ENCODE measurements around the gene GGA2. TPM values are rescaled to one million over a fixed set of nuclear protein-coding genes. Genes with fewer than 3 reads are reported as not detected.

GGA2 gene
- total RNA-seq, 1 experiment from 2014 or later, result 142 TPM

DNA sequence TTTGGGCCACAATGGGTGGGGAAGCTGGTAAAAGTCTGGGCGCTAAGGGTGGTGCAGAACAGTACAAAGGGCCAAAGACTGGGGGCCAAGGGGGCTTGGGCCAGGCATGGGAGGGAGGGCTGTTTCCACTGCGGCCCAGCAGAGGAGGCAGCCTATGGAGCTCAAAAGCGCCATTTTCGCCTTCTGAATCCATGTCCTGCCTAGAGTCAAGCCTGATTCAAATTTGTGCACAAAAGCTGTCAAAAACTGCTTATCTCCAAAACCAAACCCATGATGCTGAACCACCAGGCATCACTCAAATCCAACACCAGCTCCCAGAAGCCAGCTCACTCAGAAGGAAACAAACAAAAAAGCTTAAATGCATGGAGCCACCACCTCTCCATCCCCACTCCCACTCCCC lies 73.3 kb downstream of the GGA2 start:
- Histone ChIP-seq H3K4me3 (ENCODE audit: low read depth, low read length, poor library complexity, severe bottlenecking) (no peak overlapping the region), H3K27me3 (replicated peaks; ENCODE audit: insufficient read depth, low read depth, low read length, poor library complexity) (no peaks in the 10 kb centered on the region), H3K9me3 (ENCODE audit: low read depth, low read length, poor library complexity, severe bottlenecking) (no peaks in the 10 kb centered on the region), H3K36me3 (ENCODE audit: insufficient read depth, low read length, poor library complexity, severe bottlenecking) (peaks cover 40% of the 10 kb centered on the region), H3K4me1 (ENCODE audit: insufficient read depth, low read length, poor library complexity, severe bottlenecking) (peaks cover 30% of the 10 kb centered on the region), H3K27ac (ENCODE audit: low read depth, low read length, poor library complexity, severe bottlenecking) (peak overlapping the region; percentile 72)
- ChIA-PET POLR2A (ENCODE audit: low non-redundant PET) (no interaction called here), CTCF (interaction anchor here (1.0 kb wide), 1 partner anchor 538 kb away, joined by 5 read pairs; no protein-coding TSS in a partner anchor)
- TF ChIP-seq, protein P1, sequence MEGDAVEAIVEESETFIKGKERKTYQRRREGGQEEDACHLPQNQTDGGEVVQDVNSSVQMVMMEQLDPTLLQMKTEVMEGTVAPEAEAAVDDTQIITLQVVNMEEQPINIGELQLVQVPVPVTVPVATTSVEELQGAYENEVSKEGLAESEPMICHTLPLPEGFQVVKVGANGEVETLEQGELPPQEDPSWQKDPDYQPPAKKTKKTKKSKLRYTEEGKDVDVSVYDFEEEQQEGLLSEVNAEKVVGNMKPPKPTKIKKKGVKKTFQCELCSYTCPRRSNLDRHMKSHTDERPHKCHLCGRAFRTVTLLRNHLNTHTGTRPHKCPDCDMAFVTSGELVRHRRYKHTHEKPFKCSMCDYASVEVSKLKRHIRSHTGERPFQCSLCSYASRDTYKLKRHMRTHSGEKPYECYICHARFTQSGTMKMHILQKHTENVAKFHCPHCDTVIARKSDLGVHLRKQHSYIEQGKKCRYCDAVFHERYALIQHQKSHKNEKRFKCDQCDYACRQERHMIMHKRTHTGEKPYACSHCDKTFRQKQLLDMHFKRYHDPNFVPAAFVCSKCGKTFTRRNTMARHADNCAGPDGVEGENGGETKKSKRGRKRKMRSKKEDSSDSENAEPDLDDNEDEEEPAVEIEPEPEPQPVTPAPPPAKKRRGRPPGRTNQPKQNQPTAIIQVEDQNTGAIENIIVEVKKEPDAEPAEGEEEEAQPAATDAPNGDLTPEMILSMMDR (conservative IDR thresholded peaks at IDR 0.05; ENCODE audit: low read depth, low read length), result no peak
- TF ChIP-seq EZH2 (IDR thresholded peaks at IDR 0.05; ENCODE audit: borderline replicate concordance, low read depth, low read length, poor library complexity, severe bottlenecking), result no peak
- intact Hi-C loops (cut with micrococcal nuclease; ENCODE audit: unreplicated experiment), result loop anchor here (5.0 to 10.0 kb wide), 3 partner anchors 372 to 540 kb away; no protein-coding TSS in a partner anchor
- DNase-seq (ENCODE audit: low spot score), result no peak
- no TSS peak for BruUV-seq (replicated peaks)

DNA sequence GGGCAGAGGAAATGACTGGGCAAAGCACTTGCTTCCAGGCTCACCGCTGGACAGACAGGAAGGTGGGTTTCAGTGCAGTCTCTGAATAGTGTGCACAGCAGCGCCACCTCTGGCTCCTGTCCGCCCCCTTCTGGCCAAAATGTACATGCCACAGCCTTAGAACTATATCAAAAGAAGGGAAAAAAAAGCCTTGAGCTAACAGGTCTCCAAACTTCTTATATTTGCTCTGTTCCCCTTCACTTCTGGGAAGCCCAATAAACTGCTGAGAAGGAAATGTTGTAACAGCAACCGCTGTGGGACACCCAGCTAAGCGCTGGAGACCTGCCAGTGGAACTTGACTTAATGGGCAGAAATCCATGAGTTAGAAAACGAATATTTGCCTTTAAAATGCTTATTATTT lies 74.8 kb downstream of the GGA2 start:
- no peak overlapping the region for H3K4me3 ChIP-seq (ENCODE audit: low read depth, low read length, poor library complexity, severe bottlenecking)
- no peaks in the 10 kb centered on the region for H3K27me3 ChIP-seq (replicated peaks; ENCODE audit: insufficient read depth, low read depth, low read length, poor library complexity)
- H3K9me3 ChIP-seq (ENCODE audit: low read depth, low read length, poor library complexity, severe bottlenecking), result no peaks in the 10 kb centered on the region
- peak overlapping the region; percentile 72 for H3K27ac ChIP-seq (ENCODE audit: low read depth, low read length, poor library complexity, severe bottlenecking)
- TF ChIP-seq, protein P1 (conservative IDR thresholded peaks at IDR 0.05; ENCODE audit: low read depth, low read length), result peak; percentile 97
- no peak for TF ChIP-seq EZH2 (IDR thresholded peaks at IDR 0.05; ENCODE audit: borderline replicate concordance, low read depth, low read length, poor library complexity, severe bottlenecking)
- H3K36me3 ChIP-seq (ENCODE audit: insufficient read depth, low read length, poor library complexity, severe bottlenecking), result peaks cover 47% of the 10 kb centered on the region
- peak; percentile 92 for DNase-seq (ENCODE audit: low spot score)
- intact Hi-C loops (cut with micrococcal nuclease; ENCODE audit: unreplicated experiment), result loop anchor here (5.0 to 10.0 kb wide), 3 partner anchors 371 to 538 kb away; no protein-coding TSS in a partner anchor
- peaks cover 30% of the 10 kb centered on the region for H3K4me1 ChIP-seq (ENCODE audit: insufficient read depth, low read length, poor library complexity, severe bottlenecking)
- POLR2A ChIA-PET (ENCODE audit: low non-redundant PET), result no interaction called here
- BruUV-seq (replicated peaks), result no TSS peak
- CTCF ChIA-PET, result interaction anchor here (0.6 to 1.5 kb wide), 13 partner anchors 9 to 537 kb away, joined by 3 to 9 read pairs (median 4); partner anchors contain the start of genes COG7, SCNN1B and SCNN1G

DNA sequence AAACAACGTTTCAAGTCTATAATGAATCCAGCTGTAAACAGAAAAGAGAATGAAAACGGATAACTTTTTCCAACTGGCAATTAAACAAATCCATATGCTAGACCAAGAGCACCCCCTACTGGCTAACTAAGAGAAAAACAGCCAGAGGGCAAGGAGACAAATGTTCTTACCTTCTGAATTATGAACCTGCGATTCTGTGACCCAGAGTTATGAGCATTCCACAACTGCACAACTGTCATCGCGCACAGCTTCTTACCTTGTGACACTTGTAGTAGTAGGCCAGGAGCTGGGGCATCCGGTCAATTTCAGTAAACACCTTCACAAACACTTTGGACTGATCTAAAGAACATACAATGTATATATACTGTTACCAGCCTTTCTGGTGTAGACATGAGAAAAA lies 75.9 kb downstream of the GGA2 start:
- POLR2A ChIA-PET (ENCODE audit: low non-redundant PET), result no interaction called here

More for the DNA sequence above, 75.9 kb downstream of the GGA2 start:
- no peak overlapping the region for H3K4me3 ChIP-seq (ENCODE audit: low read depth, low read length, poor library complexity, severe bottlenecking)
- TF ChIP-seq, protein P1 (conservative IDR thresholded peaks at IDR 0.05; ENCODE audit: low read depth, low read length), result peak; percentile 93
- no peak for TF ChIP-seq EZH2 (IDR thresholded peaks at IDR 0.05; ENCODE audit: borderline replicate concordance, low read depth, low read length, poor library complexity, severe bottlenecking)
- DNase-seq (ENCODE audit: low spot score), result peak; percentile 85
- intact Hi-C loops (cut with micrococcal nuclease; ENCODE audit: unreplicated experiment), result loop anchor here (1.0 to 10.0 kb wide), 3 partner anchors 252 to 430 kb away; partner anchors contain the start of gene SCNN1G
- peak overlapping the region; percentile 72 for H3K27ac ChIP-seq (ENCODE audit: low read depth, low read length, poor library complexity, severe bottlenecking)
- H3K36me3 ChIP-seq (ENCODE audit: insufficient read depth, low read length, poor library complexity, severe bottlenecking), result peaks cover 46% of the 10 kb centered on the region
- CTCF ChIA-PET, result interaction anchor here (0.6 to 1.4 kb wide), 5 partner anchors 25 to 258 kb away, joined by 3 to 7 read pairs (median 4); no protein-coding TSS in a partner anchor
- H3K4me1 ChIP-seq (ENCODE audit: insufficient read depth, low read length, poor library complexity, severe bottlenecking), result peaks cover 30% of the 10 kb centered on the region
- no TSS peak for BruUV-seq (replicated peaks)
- H3K9me3 ChIP-seq (ENCODE audit: low read depth, low read length, poor library complexity, severe bottlenecking), result no peaks in the 10 kb centered on the region
- no peaks in the 10 kb centered on the region for H3K27me3 ChIP-seq (replicated peaks; ENCODE audit: insufficient read depth, low read depth, low read length, poor library complexity)

Data from A673 (cell line).